ENCODE data around the gene UGT1A8. TPM values are rescaled to one million over a fixed set of nuclear protein-coding genes. Genes with fewer than 3 reads are reported as not detected.
"Not testable (repeated sequence)": the region's sequence is repeated elsewhere in the genome, so short reads cannot be mapped to it uniquely, and the experiment has no call there.

The UGT1A8 gene
- total and polyA plus RNA-seq, 9 of the 15 experiments (the other 6 are each of a cell fraction or from before 2014, with no cell fraction given): 0.04 TPM; not detected in 8

- WGBS (ENCODE audit: insufficient coverage, low coverage, missing lambda C conversion rate): 8% methylated on average over 2 of the region's 2 CpGs
- CTCF ChIA-PET (ENCODE audit: low intra/inter-chr PET ratio): no interaction called here
- intact Hi-C loops (cut with micrococcal nuclease): loop anchor here (10.0 kb wide), 1 partner anchor 126 kb away; the partner anchor contains the start of genes UGT1A4 and UGT1A5
- H3K9ac ChIP-seq (ENCODE audit: insufficient read depth in 1 of 2, low read depth in 2 of 2, low read length in 2 of 2): no peak overlapping the region
- ATAC-seq: no peak
- DNase-seq (ENCODE audit: extremely low read depth in 1 of 4, low spot score in 3 of 4): no peak
- no peaks in the 10 kb centered on the region for H4K20me1 ChIP-seq (replicated peaks; ENCODE audit: control insufficient read depth, insufficient read depth, low read length)
- no peaks in the 10 kb centered on the region for H3K27me3 ChIP-seq (ENCODE audit: control insufficient read depth in 2 of 2, insufficient read depth in 2 of 2, low read length in 2 of 2)
- no peak for FAIRE-seq
- no peak overlapping the region for H3K4me3 ChIP-seq
- no peak overlapping the region for H3K4me2 ChIP-seq (ENCODE audit: insufficient read depth, low read length)
- no peaks in the 10 kb centered on the region for H3K4me1 ChIP-seq (replicated peaks in 1 of 2; ENCODE audit: control insufficient read depth in 2 of 2, insufficient read depth in 2 of 2, low read length in 2 of 2)
- TF ChIP-seq EP300 (IDR thresholded peaks at IDR 0.05; ENCODE audit: low read length): no peak
- no peak for TF ChIP-seq EWSR1 (IDR thresholded peaks at IDR 0.05; ENCODE audit: borderline replicate concordance, low read depth, partially characterized antibody)
- no peaks in the 10 kb centered on the region for H3K9me1 ChIP-seq (ENCODE audit: control insufficient read depth, insufficient read depth, low read length)
- no TSS peak for BruUV-seq (replicated peaks)
- in situ Hi-C loops (cut with MboI): no loop called here
- H3K9me3 ChIP-seq (replicated peaks; ENCODE audit: control insufficient read depth, insufficient read depth, low read depth, low read length): no peaks in the 10 kb centered on the region
- POLR2A ChIA-PET: no interaction called here
- H3K27ac ChIP-seq (ENCODE audit: extremely low read depth, low read depth, low read length): no peak overlapping the region
- no peaks in the 10 kb centered on the region for H3K36me3 ChIP-seq (ENCODE audit: control insufficient read depth, insufficient read depth, low read length)
- no peaks in the 10 kb centered on the region for H3K79me2 ChIP-seq (ENCODE audit: control insufficient read depth, insufficient read depth, low read length)
- H2AFZ ChIP-seq (ENCODE audit: low read depth, low read length): no peak overlapping the region
Measured at GRCh38 chr2:233588400-233588799, 29.0 kb upstream of the UGT1A8 start.

GRCh38 chr2:233592706-233593105 lies 24.7 kb upstream of the UGT1A8 start:
- H3K4me3 ChIP-seq; H3K9ac ChIP-seq (ENCODE audit: insufficient read depth in 1 of 2, low read depth in 2 of 2, low read length in 2 of 2); H3K4me1 ChIP-seq (replicated peaks in 1 of 2; ENCODE audit: control insufficient read depth in 2 of 2, insufficient read depth in 2 of 2, low read length in 2 of 2); DNase-seq (ENCODE audit: extremely low read depth in 1 of 4, low spot score in 3 of 4); H3K27ac ChIP-seq (ENCODE audit: extremely low read depth, low read depth, low read length); BruUV-seq (replicated peaks); H2AFZ ChIP-seq (ENCODE audit: low read depth, low read length); in situ Hi-C loops (cut with MboI); POLR2A ChIA-PET; H3K9me1 ChIP-seq (ENCODE audit: control insufficient read depth, insufficient read depth, low read length); H3K27me3 ChIP-seq (ENCODE audit: control insufficient read depth in 2 of 2, insufficient read depth in 2 of 2, low read length in 2 of 2); CTCF ChIA-PET (ENCODE audit: low intra/inter-chr PET ratio); ATAC-seq; H3K36me3 ChIP-seq (ENCODE audit: control insufficient read depth, insufficient read depth, low read length); H3K4me2 ChIP-seq (ENCODE audit: insufficient read depth, low read length); H3K79me2 ChIP-seq (ENCODE audit: control insufficient read depth, insufficient read depth, low read length); H3K9me3 ChIP-seq (replicated peaks; ENCODE audit: control insufficient read depth, insufficient read depth, low read depth, low read length); intact Hi-C loops (cut with micrococcal nuclease); H4K20me1 ChIP-seq (replicated peaks; ENCODE audit: control insufficient read depth, insufficient read depth, low read length): not testable (repeated sequence)
- peak; percentile 11 for FAIRE-seq
- WGBS (ENCODE audit: insufficient coverage, low coverage, missing lambda C conversion rate): 56% methylated on average over 1 of the region's 1 CpG
